K562 (cell line): ENCODE data around the gene VPS4B. TPM values are rescaled to one million over a fixed set of nuclear protein-coding genes. Genes with fewer than 3 reads are reported as not detected.

Experiments used
- ATAC-seq: fragments of 200-7000 bp; cut with Tn5 transposase; 3 replicates; pipeline ENCODE4 v1.9.1; 2020; ENCODE audit warnings: moderate library complexity
- BruUV-seq: library from RNA; stranded (reverse); fragments of 400-500 nt; replicated peaks from 2 replicates; lab custom pipeline; 2021; lab: Mats Ljungman, UMichigan
- CTCF ChIA-PET: fragments of 300-600 bp; formaldehyde crosslinking; extraction: SDS; loops from one replicate; lab custom pipeline; 2021; ENCODE audit warnings: low intra/inter-chr PET ratio; lab: Yijun Ruan, JAX
- POLR2A ChIA-PET: fragments of 300-600, 350-650 bp; sonication (Branson Sonifier 250); formaldehyde crosslinking; extraction: SDS; loops from one replicate; lab custom pipeline; 2021; ENCODE audit warnings: antibody characterized with exemption, inconsistent platforms; lab: Yijun Ruan, JAX
- DNase-seq, 4 experiments: peaks; one replicate each; pipeline versions ENCODE4 v3.0.0 to v3.0.0-alpha.2; 2011 to 2018; ENCODE audit warnings: low spot score in 3 of 4, mixed read lengths in 3 of 4; ENCODE audit errors: extremely low read depth in 1 of 4
- FAIRE-seq: peaks from 2 replicates; lab custom pipeline; 2011; peaks lifted over from hg19 to GRCh38; lab: Jason Lieb, UNC
- H2AFZ ChIP-seq: 2 replicates; pipeline ENCODE4 v1.6.0; 2011; ENCODE audit warnings: low read depth, low read length, control low read depth, inconsistent platforms
- H3K27ac ChIP-seq: fragments of 200-600 bp; 3 replicates; pipeline ENCODE4 v1.8.0; 2011; ENCODE audit warnings: low read depth, mild to moderate bottlenecking, control low read depth, inconsistent platforms, low read length, moderate library complexity, mixed read lengths; ENCODE audit errors: extremely low read depth
- H3K27me3 ChIP-seq, 2 experiments: fragments of 300-600 bp in 1 of 2; 2 replicates in 1 of 2; 3 replicates in 1 of 2; pipeline versions ENCODE4 v1.6.0 to v1.8.0; 2011; ENCODE audit warnings: inconsistent platforms in 2 of 2, low read length in 2 of 2, mild to moderate bottlenecking in 1 of 2, mixed read lengths in 1 of 2, moderate library complexity in 1 of 2; ENCODE audit not compliant: control insufficient read depth in 2 of 2, insufficient read depth in 2 of 2
- H3K36me3 ChIP-seq: fragments of 300-600 bp; 3 replicates; pipeline ENCODE4 v1.8.0; 2011; ENCODE audit warnings: mild to moderate bottlenecking, low read length, inconsistent platforms; ENCODE audit not compliant: control insufficient read depth, insufficient read depth
- H3K4me1 ChIP-seq, 2 experiments: fragments of 200-600 bp in 1 of 2; replicated peaks in 1 of 2; 2 replicates in 1 of 2; 3 replicates in 1 of 2; pipeline versions ENCODE4 v1.5.1 to v1.8.0; 2011; ENCODE audit warnings: inconsistent platforms in 2 of 2, low read length in 2 of 2, mild to moderate bottlenecking in 1 of 2, mixed read lengths in 1 of 2, moderate library complexity in 1 of 2; ENCODE audit not compliant: control insufficient read depth in 2 of 2, insufficient read depth in 2 of 2
- H3K4me2 ChIP-seq: 2 replicates; pipeline ENCODE4 v1.6.1; 2011; ENCODE audit warnings: low read length, control low read depth, inconsistent platforms, mixed read lengths; ENCODE audit not compliant: insufficient read depth
- H3K4me3 ChIP-seq: fragments of 200-600 bp; sonication (generic), shearing (Covaris generic); 2 replicates; pipeline ENCODE4 v1.5.1; 2016; ENCODE audit warnings: control low read depth, inconsistent platforms
- H3K79me2 ChIP-seq: fragments of 200-600 bp; 3 replicates; pipeline ENCODE4 v1.8.0; 2011; ENCODE audit warnings: low read length, inconsistent platforms; ENCODE audit not compliant: control insufficient read depth, insufficient read depth
- H3K9ac ChIP-seq, 2 experiments: 2 replicates each; pipeline versions ENCODE4 v1.6.0 to v1.6.1; 2011; ENCODE audit warnings: low read depth in 2 of 2, low read length in 2 of 2, control low read depth in 1 of 2, inconsistent platforms in 1 of 2, mild to moderate bottlenecking in 1 of 2, mixed read lengths in 1 of 2; ENCODE audit not compliant: insufficient read depth in 1 of 2
- H3K9me1 ChIP-seq: one replicate; pipeline ENCODE4 v1.6.0; 2011; ENCODE audit warnings: inconsistent platforms, mild to moderate bottlenecking, low read length, moderate library complexity; ENCODE audit not compliant: control insufficient read depth, insufficient read depth
- H3K9me3 ChIP-seq: replicated peaks from 2 replicates; pipeline ENCODE4 v1.5.1; 2011; ENCODE audit warnings: low read depth, low read length, inconsistent platforms; ENCODE audit not compliant: control insufficient read depth, insufficient read depth
- H4K20me1 ChIP-seq: replicated peaks from 2 replicates; pipeline ENCODE4 v1.6.1; 2011; ENCODE audit warnings: low read length, inconsistent platforms, mixed read lengths; ENCODE audit not compliant: control insufficient read depth, insufficient read depth
- FIP1L1 ChIP-seq: fragments of 200-400 bp; formaldehyde crosslinking; IDR thresholded peaks from 2 replicates; pipeline ENCODE4 v1.6.1; 2018; ENCODE audit warnings: mild to moderate bottlenecking, low read depth, low read length; ENCODE audit not compliant: poor library complexity, severe bottlenecking
- HMGN3 ChIP-seq: IDR thresholded peaks from 2 replicates; pipeline ENCODE4 v1.6.1; 2011; ENCODE audit warnings: borderline replicate concordance, low read depth, mild to moderate bottlenecking, mixed read lengths, low read length; ENCODE audit not compliant: insufficient read length; ENCODE audit errors: extremely low read depth
- MCM3 ChIP-seq: fragments of 450-650 bp; IDR thresholded peaks from 2 replicates; pipeline ENCODE4 v1.6.1; 2016
- MTA1 ChIP-seq: fragments of 450-650 bp; IDR thresholded peaks from 2 replicates; pipeline ENCODE4 v1.6.1; 2017; ENCODE audit warnings: borderline replicate concordance
- PCBP1 ChIP-seq: fragments of 200-400 bp; formaldehyde crosslinking; IDR thresholded peaks from 2 replicates; pipeline ENCODE4 v1.6.1; 2018; ENCODE audit warnings: mild to moderate bottlenecking, low read depth, low read length; ENCODE audit not compliant: poor library complexity, severe bottlenecking
- RFX7 ChIP-seq: fragments of 250-450 bp; sonication (Bioruptor Pico); IDR thresholded peaks from 2 replicates; pipeline ENCODE4 v1.5.1; 2021; ENCODE audit warnings: mild to moderate bottlenecking
- TSHZ1 ChIP-seq: fragments of 250-450 bp; sonication (Bioruptor Pico); IDR thresholded peaks from 2 replicates; pipeline ENCODE4 v1.4.0; 2020; ENCODE audit warnings: mild to moderate bottlenecking, moderate library complexity
- ZNF384 ChIP-seq: IDR thresholded peaks from 2 replicates; pipeline ENCODE4 v1.6.1; 2012; ENCODE audit warnings: low read depth, low read length, improper control_type of control experiment
- WGBS: fragments of 100-300 bp; shearing (Covaris generic); methylation state at CpG from one replicate; pipeline ENCODE4 v1.1.6; 2016; ENCODE audit warnings: low coverage, mixed read lengths; ENCODE audit not compliant: insufficient coverage; ENCODE audit errors: missing lambda C conversion rate; 5-methylcytosine and 5-hydroxymethylcytosine counted together
- in situ Hi-C: fragments of 300-500 bp; cut with MboI; formaldehyde crosslinking; loops from 4 replicates; pipeline ENCODE4 v1.15.0; 2018; ENCODE audit warnings: inconsistent platforms, mixed read lengths
- intact Hi-C: fragments of 100-400 bp; cut with micrococcal nuclease; formaldehyde crosslinking; loops from 2 replicates; pipeline ENCODE4 v1.14.2; 2022
- polyA plus RNA-seq, 8 experiments: library from polyadenylated mRNA; depleted of rRNA in 4 of 8; stranded (reverse) in 5 of 8; unstranded in 3 of 8; fragments of >200 nt; fragmentation: Nextera tagmentation in 2 of 8; fragmentation: Illumina TruSeq in 1 of 8; extraction: Ambion mirVana in 2 of 8; extraction: Trizol in 1 of 8; gene quantifications; 2 replicates each; pipeline versions ENCODE4 v1.2.1 to v1.2.3, GENCODE V29; 2011 to 2014; ENCODE audit warnings: inconsistent platforms in 1 of 8, missing spikeins in 1 of 8
- total RNA-seq, 7 experiments: library from RNA; depleted of rRNA in 6 of 7; stranded (reverse); fragments of >200 nt in 6 of 7; fragmentation: Illumina TruSeq in 2 of 7; extraction: Trizol in 2 of 7; gene quantifications; 2 replicates each; pipeline versions ENCODE4 v1.2.1 to v1.2.3, GENCODE V29; 2011 to 2021; ENCODE audit warnings: low replicate concordance in 1 of 7
- TF ChIP-seq, protein P1 (sequence below), 3 experiments: fragments of 200-800 bp in 1 of 3; fragments of 250-450 bp in 1 of 3; fragments of 450-650 bp in 1 of 3; sonication (Bioruptor Pico) in 1 of 3; sonication (Bioruptor generic) in 1 of 3; formaldehyde crosslinking in 1 of 3; IDR thresholded peaks; 2 replicates each; pipeline versions ENCODE4 v1.6.1 to v1.8.0; 2016 to 2022; ENCODE audit warnings: mild to moderate bottlenecking in 2 of 3, missing genetic modification characterization in 2 of 3, missing compliant biosample characterization in 1 of 3, moderate library complexity in 1 of 3
- TF ChIP-seq, protein P2 (sequence below): fragments of 450-650 bp; formaldehyde crosslinking; IDR thresholded peaks from 2 replicates; pipeline ENCODE4 v1.4.0; 2022; ENCODE audit warnings: mild to moderate bottlenecking, moderate library complexity

Gene VPS4B
- total and polyA plus RNA-seq, 9 of the 15 experiments (the other 6 are each of a cell fraction or from before 2014, with no cell fraction given): 7.3 to 16.4 (median 10.4) TPM

DNA sequence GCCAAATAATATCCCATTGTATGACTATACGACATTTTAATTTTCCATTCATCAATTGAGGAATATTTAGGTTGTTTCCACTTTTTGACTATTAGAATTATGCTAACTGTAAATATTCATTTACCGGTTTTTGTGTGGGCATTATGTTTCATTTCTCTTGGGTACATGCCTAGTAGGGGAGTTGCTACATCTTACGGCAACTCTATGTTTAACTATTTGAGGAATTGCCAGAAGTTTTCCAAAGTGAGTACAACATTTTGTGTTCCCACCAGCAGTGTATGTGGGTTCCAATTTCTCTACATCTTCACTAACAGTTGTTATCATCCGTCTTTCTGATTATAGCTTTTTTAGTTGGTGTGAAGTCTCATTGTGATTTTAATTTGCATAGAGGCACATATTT lies 53.7 kb downstream of the VPS4B start (continued):
- TF ChIP-seq, protein P1, sequence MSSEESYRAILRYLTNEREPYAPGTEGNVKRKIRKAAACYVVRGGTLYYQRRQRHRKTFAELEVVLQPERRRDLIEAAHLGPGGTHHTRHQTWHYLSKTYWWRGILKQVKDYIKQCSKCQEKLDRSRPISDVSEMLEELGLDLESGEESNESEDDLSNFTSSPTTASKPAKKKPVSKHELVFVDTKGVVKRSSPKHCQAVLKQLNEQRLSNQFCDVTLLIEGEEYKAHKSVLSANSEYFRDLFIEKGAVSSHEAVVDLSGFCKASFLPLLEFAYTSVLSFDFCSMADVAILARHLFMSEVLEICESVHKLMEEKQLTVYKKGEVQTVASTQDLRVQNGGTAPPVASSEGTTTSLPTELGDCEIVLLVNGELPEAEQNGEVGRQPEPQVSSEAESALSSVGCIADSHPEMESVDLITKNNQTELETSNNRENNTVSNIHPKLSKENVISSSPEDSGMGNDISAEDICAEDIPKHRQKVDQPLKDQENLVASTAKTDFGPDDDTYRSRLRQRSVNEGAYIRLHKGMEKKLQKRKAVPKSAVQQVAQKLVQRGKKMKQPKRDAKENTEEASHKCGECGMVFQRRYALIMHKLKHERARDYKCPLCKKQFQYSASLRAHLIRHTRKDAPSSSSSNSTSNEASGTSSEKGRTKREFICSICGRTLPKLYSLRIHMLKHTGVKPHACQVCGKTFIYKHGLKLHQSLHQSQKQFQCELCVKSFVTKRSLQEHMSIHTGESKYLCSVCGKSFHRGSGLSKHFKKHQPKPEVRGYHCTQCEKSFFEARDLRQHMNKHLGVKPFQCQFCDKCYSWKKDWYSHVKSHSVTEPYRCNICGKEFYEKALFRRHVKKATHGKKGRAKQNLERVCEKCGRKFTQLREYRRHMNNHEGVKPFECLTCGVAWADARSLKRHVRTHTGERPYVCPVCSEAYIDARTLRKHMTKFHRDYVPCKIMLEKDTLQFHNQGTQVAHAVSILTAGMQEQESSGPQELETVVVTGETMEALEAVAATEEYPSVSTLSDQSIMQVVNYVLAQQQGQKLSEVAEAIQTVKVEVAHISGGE (CRISPR knock-in tag; IDR thresholded peaks at IDR 0.05): no peak

DNA sequence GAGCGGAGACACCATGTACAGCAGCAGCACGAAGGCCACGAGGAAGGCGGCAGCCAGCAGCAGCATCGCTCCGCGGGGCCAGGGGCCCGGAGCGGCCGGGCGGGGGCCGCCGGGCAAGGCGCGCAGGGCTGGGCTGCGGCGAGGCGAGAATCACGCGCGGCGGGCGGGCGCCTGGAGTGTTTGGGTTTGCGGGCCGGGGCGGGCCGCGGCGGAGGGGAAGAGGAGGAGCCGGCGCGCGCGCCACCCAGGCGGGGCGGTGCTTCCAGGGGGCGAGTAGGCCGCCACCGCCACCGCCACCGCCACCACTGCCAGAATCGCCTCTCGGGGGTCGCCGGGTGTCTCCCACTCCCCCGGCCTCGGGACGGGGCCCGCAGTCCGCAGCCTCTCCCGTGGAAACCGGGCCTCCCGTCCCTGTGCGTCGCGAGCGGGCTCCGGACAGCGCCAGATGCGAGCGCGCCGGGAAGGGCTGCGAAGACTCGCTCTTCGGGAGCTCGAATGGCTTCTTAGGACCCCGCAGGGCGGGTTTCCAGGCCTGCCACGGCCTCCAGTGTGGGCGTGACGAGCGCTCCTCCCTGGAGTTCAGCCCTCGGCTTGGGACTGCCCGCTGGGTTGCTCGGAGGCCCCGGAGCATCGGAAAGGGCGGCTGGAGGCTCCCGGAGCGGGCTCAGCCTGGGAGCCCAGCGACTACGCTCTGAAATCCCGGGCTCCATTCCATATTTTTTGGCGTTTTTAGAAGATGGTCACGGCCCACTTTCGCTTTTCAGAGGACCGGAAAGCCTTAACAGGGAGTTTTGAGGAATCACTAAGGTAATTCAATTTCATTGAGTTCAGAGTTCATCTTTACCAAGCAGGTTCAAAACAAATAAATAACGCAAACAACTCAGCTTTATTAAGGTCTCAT lies 55.0 kb downstream of the VPS4B start, which contains the start of gene KDSR:
Gene KDSR, minus strand, starts transcription at position 154 of the 901 bp plus-strand sequence. Its CDS starts 88 bp downstream, at position 66.
- BruUV-seq: no TSS peak
- intact Hi-C loops: loop anchor here (5.0 kb wide), 1 partner anchor 55 kb away; the partner anchor contains the start of gene VPS4B
- TF ChIP-seq HMGN3: peak; percentile 33
- TF ChIP-seq ZNF384: no peak
- no peak for TF ChIP-seq RFX7 (CRISPR knock-in tag)
- TF ChIP-seq PCBP1: no peak
- TF ChIP-seq MTA1: no peak
- TF ChIP-seq, protein P2, sequence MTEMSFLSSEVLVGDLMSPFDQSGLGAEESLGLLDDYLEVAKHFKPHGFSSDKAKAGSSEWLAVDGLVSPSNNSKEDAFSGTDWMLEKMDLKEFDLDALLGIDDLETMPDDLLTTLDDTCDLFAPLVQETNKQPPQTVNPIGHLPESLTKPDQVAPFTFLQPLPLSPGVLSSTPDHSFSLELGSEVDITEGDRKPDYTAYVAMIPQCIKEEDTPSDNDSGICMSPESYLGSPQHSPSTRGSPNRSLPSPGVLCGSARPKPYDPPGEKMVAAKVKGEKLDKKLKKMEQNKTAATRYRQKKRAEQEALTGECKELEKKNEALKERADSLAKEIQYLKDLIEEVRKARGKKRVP (CRISPR knock-in tag): no peak
- TF ChIP-seq TSHZ1 (CRISPR knock-in tag): no peak
- TF ChIP-seq FIP1L1: no peak
- no peak for TF ChIP-seq MCM3

More for the DNA sequence above, 55.0 kb downstream of the VPS4B start, which contains the start of gene KDSR:
- H3K4me2 ChIP-seq: peak within 1 kb of the TSS; percentile 90
- peak; percentile 77 to 92 (median 84) for DNase-seq
- H3K4me1 ChIP-seq: peaks cover 6 to 12% of the 10 kb centered on the region in 2 experiments; a peak in 3 of 5 replicates
- H3K9me3 ChIP-seq: no peaks in the 10 kb centered on the region
- H2AFZ ChIP-seq: peak within 1 kb of the TSS; percentile 95
- POLR2A ChIA-PET: interaction anchor here (0.6 to 1.5 kb wide), 5 partner anchors 10 to 386 kb away, joined by 3 to 5 read pairs (median 4); no protein-coding TSS in a partner anchor
- ATAC-seq: peak; percentile 96
- H3K4me3 ChIP-seq: peak within 1 kb of the TSS; percentile 79
- H3K9ac ChIP-seq: peak within 1 kb of the TSS; percentile 74 to 95
- no peaks in the 10 kb centered on the region for H3K27me3 ChIP-seq
- H3K36me3 ChIP-seq: peaks cover 4% of the 10 kb centered on the region; the same call in 1 of the 3 replicates
- no peaks in the 10 kb centered on the region for H4K20me1 ChIP-seq
- FAIRE-seq: peak; percentile 88
- no peaks in the 10 kb centered on the region for H3K9me1 ChIP-seq
- CTCF ChIA-PET: no interaction called here
- H3K79me2 ChIP-seq: peaks cover 18% of the 10 kb centered on the region
- peak within 1 kb of the TSS; percentile 87 for H3K27ac ChIP-seq
- in situ Hi-C loops: no loop called here
- WGBS: 2% methylated on average over 22 of the region's 90 CpGs
